ENCODE results near the gene FAM151B. TPM values are rescaled to one million over a fixed set of nuclear protein-coding genes. Genes with fewer than 3 reads are reported as not detected.

Gene FAM151B
- total RNA-seq, 1 donor from 2014 or later, result 0.29 TPM

GRCh38 chr5:80479713-80480112, 8.2 kb upstream of the FAM151B start:
- no peak for DNase-seq
- Mint-ChIP-seq H3K4me3 (ENCODE audit: unreplicated experiment) (no peak overlapping the region), H3K27ac (ENCODE audit: unreplicated experiment) (no peak overlapping the region), H3K36me3 (ENCODE audit: unreplicated experiment) (no peaks in the 10 kb centered on the region), H3K4me1 (ENCODE audit: low read depth, unreplicated experiment) (no peaks in the 10 kb centered on the region), H3K27me3 (ENCODE audit: unreplicated experiment) (no peaks in the 10 kb centered on the region), H3K9me3 (ENCODE audit: unreplicated experiment) (peaks cover 4% of the 10 kb centered on the region)
- TF ChIP-seq CTCF (IDR thresholded peaks at IDR 0.05; ENCODE audit: partially characterized antibody, unreplicated experiment), result no peak

GRCh38 chr5:80480354-80480753, 7.5 kb upstream of the FAM151B start:
- Mint-ChIP-seq H3K4me1 (ENCODE audit: low read depth, unreplicated experiment) (no peaks in the 10 kb centered on the region), H3K4me3 (ENCODE audit: unreplicated experiment) (no peak overlapping the region), H3K27me3 (ENCODE audit: unreplicated experiment) (no peaks in the 10 kb centered on the region), H3K9me3 (ENCODE audit: unreplicated experiment) (peaks cover 4% of the 10 kb centered on the region), H3K27ac (ENCODE audit: unreplicated experiment) (no peak overlapping the region), H3K36me3 (ENCODE audit: unreplicated experiment) (no peaks in the 10 kb centered on the region)
- DNase-seq, result no peak
- no peak for TF ChIP-seq CTCF (IDR thresholded peaks at IDR 0.05; ENCODE audit: partially characterized antibody, unreplicated experiment)

- H3K36me3 Mint-ChIP-seq (ENCODE audit: unreplicated experiment), result no peaks in the 10 kb centered on the region
- H3K4me1 Mint-ChIP-seq (ENCODE audit: low read depth, unreplicated experiment), result no peaks in the 10 kb centered on the region
- no peaks in the 10 kb centered on the region for H3K27me3 Mint-ChIP-seq (ENCODE audit: unreplicated experiment)
- no peak overlapping the region for H3K27ac Mint-ChIP-seq (ENCODE audit: unreplicated experiment)
- no peak overlapping the region for H3K4me3 Mint-ChIP-seq (ENCODE audit: unreplicated experiment)
- DNase-seq, result peak; percentile 26
- peaks cover 4% of the 10 kb centered on the region for H3K9me3 Mint-ChIP-seq (ENCODE audit: unreplicated experiment)
- peak; percentile 75 for TF ChIP-seq CTCF (IDR thresholded peaks at IDR 0.05; ENCODE audit: partially characterized antibody, unreplicated experiment)
Observed at GRCh38 chr5:80481019-80481893, 6.6 kb upstream of the FAM151B start.

- TF ChIP-seq CTCF (IDR thresholded peaks at IDR 0.05; ENCODE audit: partially characterized antibody, unreplicated experiment), result no peak
- H3K4me1 Mint-ChIP-seq (ENCODE audit: low read depth, unreplicated experiment), result no peaks in the 10 kb centered on the region
- peaks cover 4% of the 10 kb centered on the region for H3K9me3 Mint-ChIP-seq (ENCODE audit: unreplicated experiment)
- no peaks in the 10 kb centered on the region for H3K27me3 Mint-ChIP-seq (ENCODE audit: unreplicated experiment)
- no peaks in the 10 kb centered on the region for H3K36me3 Mint-ChIP-seq (ENCODE audit: unreplicated experiment)
- DNase-seq, result no peak
- H3K4me3 Mint-ChIP-seq (ENCODE audit: unreplicated experiment), result no peak overlapping the region
- no peak overlapping the region for H3K27ac Mint-ChIP-seq (ENCODE audit: unreplicated experiment)
Observed at GRCh38 chr5:80482578-80482977, 5.3 kb upstream of the FAM151B start.

- no peak for DNase-seq
- no peaks in the 10 kb centered on the region for H3K27me3 Mint-ChIP-seq (ENCODE audit: unreplicated experiment)
- H3K4me3 Mint-ChIP-seq (ENCODE audit: unreplicated experiment), result no peak overlapping the region
- no peaks in the 10 kb centered on the region for H3K4me1 Mint-ChIP-seq (ENCODE audit: low read depth, unreplicated experiment)
- H3K9me3 Mint-ChIP-seq (ENCODE audit: unreplicated experiment), result peaks cover 4% of the 10 kb centered on the region
- H3K36me3 Mint-ChIP-seq (ENCODE audit: unreplicated experiment), result no peaks in the 10 kb centered on the region
- no peak overlapping the region for H3K27ac Mint-ChIP-seq (ENCODE audit: unreplicated experiment)
- TF ChIP-seq CTCF (IDR thresholded peaks at IDR 0.05; ENCODE audit: partially characterized antibody, unreplicated experiment), result no peak
Observed at GRCh38 chr5:80483636-80484232, 4.2 kb upstream of the FAM151B start.

Data from glutamatergic neuron (in vitro differentiated cells).